ENCODE measurements around the gene NRG2.

NRG2 gene

DNA sequence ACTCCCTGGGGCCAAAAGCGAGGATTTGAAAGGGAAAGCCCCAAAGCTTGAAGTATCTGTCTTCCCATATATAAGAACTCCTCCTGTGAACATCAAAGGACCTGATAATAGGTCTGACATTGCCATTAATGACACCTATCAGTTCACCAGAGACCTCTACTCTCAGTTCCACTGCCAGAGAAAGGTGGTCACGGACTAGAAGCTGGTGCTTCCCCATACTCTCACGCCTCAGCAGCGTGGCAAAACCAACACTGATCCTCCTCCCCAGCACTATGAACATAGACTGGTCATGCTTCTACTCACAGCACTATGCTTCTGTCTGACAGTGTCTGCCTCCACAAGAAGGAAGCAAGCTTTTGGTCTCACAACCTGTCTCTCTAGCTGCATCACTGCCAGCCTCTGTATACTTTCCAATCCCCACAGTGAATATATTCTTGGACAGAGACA lies 37.9 kb downstream of the NRG2 start:
- DNase-seq = no peak

DNA sequence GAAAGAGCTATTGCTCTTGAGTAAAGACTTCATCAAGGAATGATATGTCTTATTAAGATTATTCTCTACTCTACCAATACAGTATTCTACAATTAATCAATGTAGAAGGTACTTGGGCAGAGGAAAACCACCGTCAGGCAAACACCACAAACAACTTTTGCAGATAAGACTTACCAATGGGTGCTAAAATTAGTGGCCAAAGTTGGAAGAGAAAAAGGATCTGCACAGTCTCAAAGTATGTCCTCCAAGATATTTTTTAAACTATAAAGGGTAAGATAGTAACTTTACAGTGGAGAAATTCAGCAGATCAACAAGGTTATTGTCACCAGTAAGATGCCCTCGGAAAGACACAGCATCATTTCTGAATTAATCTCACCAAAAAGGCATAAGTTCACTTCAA lies 38.9 kb downstream of the NRG2 start:
- no peak for DNase-seq

DNA sequence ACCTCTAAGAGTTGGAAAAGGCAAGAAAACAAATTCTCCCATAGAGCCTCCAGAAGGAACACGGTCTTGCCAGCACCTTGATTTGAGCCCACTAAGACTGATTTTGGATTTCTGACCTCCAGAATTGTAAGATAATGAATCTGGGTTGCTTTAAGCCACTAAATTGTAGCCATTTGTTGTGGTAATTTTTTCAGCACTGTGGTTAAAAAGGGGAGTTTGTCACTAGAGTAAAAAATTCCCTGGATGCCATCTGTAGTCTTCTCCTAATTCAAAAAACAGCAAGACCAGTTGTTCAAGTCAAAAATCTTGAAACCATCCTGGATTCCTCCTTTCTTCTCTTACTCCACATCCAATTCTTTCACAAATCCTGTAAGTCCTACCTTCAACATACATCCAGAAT lies 39.6 kb downstream of the NRG2 start:
- DNase-seq = no peak

DNA sequence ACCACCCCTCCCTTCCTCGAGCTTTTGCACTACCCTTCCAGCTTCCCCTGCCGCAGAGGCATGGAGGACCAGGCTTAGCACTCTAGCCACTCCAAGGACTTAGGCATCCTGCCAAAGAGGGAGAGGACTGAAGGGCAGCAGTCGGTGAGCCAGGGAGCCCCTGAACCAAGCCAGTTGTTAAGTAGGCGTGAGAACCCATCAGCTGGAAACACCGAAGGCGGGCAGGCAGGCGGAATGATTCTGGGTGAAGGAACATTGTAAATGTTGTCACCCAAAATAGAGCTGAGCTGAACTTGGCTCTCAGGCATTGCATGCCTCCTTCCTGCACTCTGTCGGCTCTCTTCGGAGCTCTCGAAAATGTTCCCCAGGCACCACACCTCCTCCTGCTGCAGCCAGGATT lies 42.8 kb downstream of the NRG2 start:
- DNase-seq = no peak

DNA sequence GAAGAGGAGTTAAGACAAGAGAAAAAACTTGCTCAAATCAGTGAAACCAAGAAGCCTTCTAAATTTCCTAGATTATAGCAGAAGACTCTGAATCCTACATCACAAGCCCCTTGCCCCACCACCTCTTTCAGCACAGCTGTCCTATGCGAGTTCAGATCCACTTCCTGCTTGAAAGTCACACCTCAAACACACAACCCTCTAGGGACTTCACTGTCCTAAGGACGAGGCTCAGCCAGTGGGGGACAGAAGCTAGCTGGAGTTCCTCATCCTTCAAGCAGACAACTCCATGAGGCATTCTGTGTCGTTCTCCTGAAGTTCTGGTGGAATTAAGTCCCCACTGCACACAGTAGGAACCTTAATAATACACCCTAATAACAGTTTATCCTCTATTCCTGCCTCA lies 44.3 kb downstream of the NRG2 start:
- DNase-seq = no peak

DNA sequence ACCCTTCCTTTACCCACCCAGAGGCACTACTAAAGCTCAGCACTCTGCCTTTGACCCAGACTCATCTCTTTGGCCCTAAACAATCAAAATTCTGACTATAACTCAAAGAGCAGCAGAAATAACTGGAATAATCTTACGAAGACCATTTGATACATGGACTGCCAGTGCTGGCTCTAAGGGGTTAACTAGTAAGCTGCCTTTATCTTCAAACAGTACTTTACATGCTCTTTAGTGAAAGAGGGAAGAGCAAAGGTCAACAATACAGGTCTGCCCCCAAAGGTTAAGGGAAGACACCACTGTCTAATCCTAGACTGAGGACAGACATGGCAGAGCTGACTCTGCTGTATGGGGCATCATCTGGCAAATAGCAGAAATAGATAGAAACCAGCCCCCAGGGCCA lies 45.8 kb downstream of the NRG2 start:
- DNase-seq = no peak

DNA sequence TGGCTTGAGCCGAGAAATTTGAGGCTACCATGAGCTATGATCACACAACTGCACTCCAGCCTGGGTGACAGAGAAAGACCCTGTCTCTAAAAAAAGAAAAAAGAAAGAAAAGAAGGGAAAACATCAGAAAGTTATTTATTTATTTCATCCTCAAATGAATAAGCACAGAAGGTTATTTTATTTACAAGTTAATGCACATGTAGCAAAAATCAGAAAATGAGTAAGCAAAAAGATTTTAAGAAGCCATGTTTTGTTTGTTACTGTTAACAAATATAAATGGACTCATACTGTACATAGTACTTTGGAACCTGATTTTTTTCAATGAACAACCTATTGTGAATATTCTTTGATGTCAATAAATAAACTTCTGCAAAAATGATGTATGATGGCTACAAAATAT lies 47.2 kb downstream of the NRG2 start:
- no peak for DNase-seq

DNA sequence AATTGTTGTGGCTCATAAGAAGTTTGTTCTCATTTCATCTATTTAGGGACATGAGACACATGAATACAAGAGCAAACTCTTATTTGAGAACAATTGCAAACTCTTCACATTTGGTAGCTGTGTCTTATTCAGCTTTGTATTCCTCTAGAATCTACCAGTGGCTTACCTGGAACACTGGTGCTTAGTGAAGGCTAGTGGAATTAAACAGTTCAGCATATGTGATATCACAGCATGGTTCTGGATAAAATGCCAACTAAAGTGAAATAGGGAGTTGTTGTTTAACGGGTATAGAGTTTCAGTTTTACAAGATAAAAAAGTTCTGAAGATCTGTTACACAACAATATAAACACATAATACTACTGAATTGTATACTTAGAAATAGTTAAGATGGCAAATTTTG lies 48.9 kb downstream of the NRG2 start:
- DNase-seq = no peak

DNA sequence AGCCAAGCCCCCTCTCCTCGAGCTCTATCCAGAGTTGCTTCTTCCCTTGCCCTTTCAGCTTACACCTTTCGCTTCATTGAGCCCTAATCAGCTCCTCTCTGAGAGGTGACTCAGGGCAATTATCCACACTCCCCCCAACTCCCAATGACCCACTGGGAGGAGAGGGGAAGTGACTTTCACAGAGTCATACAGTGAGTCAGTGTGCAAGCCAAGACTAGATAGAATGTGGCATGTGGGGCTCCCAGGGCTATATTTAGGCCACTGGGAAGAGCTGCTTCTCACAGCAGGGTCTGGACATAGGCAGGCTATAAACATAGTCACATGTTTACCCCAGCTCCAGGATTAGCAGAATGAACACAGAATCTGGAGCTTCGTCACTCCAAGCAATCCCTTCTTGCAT lies 57.4 kb downstream of the NRG2 start:
- DNase-seq = no peak

DNA sequence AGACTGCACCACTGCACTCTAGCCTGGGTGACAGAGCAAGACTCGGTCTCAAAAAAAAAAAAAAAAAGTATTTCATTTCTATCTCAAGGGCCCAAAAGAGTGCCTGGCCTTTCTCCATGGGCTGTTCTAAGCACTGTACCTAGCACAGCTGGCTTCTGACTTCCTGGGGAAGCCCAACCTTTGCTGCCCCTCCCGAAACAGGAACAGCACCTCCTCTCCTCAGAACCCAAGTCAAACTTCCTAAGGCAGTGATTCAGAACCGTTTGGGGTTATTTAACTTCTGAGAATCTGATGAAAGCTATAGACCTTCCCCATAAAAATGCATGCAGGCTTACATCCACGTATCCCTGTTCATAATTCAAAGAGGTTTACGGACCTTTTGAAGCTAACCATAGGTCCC lies 57.8 kb downstream of the NRG2 start:
- no peak for DNase-seq

DNA sequence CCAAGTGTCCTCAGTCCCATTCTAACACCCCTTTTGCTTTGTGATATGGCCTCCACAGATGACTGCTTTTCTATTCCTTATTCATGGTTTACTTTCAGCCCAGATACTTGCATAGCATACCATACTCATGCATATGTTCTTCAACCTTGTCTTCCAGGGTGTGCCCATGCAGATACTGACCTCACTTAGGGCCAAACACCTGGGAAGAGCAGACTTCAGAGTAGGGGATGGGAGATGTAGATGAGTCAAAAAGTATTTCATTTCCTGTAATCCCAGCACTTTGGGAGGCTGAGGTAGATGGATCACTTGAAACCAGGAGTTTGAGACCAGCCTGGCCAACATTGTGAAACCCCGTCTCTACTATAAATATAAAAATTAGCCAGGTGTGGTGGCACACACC lies 58.3 kb downstream of the NRG2 start:
- no peak for DNase-seq

DNA sequence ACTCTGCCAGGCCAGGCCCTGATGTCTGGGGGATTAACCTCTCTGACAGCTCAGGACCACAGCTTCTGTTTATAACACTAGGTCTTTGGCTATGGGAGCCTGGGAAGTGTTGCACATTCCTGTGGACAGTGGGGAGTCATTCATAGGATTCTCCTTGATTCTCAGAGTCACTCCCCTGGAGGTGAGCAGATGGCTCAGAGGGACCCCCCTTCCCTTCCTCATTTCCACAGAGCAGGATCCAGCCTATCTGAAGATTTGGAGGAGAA lies 60.2 kb downstream of the NRG2 start:
- no peak for DNase-seq

DNA sequence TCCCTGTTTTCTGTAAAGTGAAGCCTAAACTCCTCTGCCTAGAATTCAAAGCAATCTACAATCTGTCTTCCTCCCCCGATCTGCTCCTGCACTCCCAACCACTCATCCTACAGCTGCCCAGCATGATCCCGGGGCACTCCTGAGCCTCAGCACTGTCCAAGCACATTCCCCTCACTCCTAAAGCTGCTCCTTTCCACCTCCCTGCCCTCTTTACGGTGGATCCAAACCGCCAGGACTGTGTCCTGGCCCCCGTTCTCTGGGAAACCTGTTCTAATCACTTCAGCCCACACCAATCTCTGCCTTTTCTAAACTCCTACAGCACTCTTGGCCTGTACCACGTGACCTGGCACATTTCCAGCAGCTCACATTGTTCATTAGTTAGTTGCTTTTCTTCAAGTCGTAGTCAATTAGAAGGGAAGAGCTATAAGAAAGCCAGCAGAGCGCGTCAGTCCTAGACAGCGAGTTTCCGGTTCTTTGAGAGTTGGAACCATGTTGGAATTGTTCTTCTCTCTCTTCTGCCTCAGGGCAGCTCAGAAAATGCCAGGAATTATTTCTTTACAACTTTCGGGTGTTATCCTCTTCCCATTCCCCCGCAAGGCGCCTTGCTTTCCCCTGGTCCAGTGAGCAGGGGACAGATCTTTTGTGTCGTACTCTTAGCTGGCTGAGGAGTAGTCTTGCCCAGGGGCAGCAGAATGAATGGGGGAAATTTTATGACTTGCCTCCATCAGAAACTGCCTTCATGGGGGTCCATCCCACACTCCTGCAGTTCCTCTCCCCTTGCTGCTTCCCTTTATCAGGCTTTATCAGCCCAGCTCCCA lies 60.7 kb downstream of the NRG2 start:
- DNase-seq = no peak

DNA sequence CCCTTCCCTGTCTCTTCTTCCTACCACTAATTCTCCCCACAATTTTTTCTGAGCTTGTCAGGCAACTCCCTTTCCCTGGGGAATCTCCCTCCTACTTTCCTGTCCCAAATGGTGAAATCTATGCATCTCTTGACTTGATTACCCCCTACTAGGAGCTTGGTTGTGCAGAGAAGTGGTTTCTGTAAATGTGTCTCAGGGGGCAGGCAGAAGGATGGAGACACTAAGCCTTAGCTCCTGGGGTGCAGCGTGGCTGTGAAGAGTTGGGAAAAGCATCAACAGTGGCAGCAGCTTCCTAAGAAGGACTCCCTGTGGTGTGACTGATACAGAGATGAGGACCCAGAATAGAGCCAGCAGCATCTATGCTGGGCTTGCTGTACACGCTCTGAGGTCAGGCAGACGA lies 62.3 kb downstream of the NRG2 start:
- no peak for DNase-seq

DNA sequence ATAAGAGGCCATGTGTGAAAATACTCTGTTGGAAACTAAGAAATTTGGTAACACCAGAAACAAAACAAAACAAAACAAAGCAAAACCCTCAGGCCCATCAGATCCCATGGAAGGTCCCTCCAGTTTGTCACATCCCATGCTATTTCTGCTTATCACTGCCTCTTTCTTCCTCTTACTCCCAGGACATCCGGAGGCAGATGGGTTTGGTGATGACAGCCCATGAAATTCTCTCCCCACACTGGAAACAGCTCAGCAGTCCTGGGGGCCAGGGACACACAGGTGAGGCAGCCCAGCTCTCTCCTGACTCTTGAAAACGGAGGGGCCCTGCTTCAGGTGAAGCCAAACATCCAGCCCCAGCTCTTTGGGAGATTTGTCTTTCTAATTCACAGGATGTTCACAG lies 63.2 kb downstream of the NRG2 start:
- no peak for DNase-seq

DNA sequence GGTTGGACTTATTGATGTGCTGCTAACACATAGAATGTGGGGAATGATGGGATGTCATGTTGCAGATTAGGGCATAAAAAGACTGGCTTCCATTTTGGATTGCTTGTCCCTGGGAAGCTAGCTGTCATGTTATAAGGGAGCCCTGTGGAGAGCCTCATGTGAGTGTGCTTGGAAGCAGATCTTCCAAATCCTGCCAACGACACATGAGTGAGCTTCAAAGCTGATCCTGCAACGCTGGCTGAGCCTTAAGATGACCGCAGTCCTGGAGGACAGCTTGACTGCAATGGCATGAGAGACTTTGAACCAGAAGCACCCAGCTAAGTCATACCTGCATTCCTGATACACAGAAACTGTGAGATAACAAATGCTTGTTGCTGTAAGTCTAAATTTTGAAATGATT lies 63.6 kb downstream of the NRG2 start:
- no peak for DNase-seq

DNA sequence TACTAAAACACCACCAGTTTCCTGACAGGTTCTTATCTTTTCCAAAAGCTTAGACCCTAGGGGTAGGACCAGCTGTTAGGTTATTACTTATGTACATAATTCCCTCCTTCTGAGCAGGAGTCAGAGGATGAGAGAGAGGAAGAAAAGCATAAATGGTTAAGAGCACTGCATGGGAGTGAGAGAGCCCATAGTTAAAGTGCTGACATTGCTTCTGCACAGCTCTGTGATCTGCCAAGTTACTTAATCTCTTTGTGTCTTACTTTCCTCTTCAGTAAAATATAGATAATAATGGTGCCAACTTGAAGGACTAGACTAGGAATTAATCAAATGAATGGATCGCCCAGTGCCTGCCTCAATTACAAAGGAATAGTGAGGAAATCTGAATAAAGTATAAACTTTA lies 66.4 kb downstream of the NRG2 start:
- DNase-seq = no peak

DNA sequence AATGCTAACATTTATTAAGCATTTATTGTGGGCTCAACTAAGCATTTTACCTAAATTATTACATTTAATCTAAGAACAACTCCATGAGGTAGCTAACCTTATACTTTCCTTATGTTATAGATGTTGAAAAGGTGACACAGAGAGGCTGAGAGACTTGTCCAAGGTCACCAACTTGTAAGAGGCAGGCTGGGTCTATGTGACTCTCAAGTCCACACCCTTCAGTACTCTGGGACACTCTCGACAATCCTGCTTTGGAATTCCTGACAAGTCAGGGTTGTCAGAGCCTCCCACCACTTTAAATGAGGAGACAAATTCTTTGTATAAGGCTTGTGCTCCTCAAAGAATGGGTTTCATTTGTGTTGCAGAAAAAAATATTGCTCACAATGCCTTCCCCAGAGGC lies 67.2 kb downstream of the NRG2 start:
- no peak for DNase-seq

DNA sequence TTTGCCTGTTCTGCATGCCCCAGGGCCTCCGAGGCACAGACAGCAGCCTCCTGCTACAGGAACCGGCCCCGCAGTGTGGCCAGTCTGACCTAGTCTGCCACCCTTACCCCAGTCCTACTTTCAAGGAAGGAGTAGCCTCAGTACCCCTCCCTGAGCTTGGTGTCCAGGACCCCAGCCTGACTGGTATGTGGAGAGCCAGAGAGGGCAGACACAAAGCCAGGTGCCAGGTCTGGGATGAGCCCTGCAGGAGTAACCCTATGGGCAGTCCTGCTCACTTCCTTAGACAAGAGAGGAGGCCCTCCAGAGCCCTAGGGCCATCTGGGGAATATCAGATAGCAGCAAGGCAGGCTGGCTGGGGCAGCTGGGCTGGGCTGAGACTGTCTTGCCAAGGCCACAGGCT lies 67.8 kb downstream of the NRG2 start:
- no peak for DNase-seq

DNA sequence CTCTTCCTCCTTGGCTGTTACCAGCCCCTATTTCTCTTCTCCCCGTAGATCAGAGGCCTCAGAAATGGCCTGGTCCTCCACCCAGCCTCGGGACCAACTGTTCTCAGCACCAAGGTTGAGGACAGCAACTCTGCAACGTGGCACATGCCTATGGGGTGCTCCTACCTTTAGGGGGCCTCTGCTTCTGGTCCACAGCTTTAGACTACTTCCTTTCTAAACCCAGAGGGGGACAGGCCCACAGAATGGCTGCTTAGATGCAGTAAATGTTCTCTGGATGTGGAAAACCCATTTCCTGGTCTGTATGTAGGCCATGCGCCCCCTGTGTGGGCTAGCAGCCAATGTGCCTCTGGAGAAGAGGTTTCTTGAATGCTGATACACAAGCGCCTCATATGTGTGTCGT lies 68.4 kb downstream of the NRG2 start:
- DNase-seq = no peak

DNA sequence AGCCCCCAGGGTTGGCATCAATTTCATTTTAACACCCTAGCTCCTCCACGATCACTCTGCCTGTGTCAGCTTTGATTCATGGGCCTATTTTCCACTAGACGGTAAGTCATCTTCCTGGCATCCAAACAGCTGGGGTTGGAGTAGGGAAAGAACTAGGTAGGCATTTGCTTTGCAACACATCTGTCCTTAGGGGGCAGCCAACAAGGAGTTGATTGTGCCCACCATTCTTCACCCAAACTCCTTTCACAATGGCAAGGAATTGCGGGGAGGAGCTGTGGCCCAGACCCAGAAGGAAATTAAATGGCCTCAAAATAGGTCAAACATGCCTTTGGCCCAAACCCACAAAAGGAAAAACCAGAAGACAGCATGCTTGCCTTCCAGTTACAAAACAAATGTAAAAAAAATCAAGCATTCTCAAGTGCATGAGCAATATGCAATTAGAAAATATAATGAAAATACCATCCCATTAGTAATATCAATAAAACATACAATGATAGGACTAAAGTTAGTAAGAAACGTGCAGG lies 71.8 kb downstream of the NRG2 start:
- DNase-seq = no peak

DNA sequence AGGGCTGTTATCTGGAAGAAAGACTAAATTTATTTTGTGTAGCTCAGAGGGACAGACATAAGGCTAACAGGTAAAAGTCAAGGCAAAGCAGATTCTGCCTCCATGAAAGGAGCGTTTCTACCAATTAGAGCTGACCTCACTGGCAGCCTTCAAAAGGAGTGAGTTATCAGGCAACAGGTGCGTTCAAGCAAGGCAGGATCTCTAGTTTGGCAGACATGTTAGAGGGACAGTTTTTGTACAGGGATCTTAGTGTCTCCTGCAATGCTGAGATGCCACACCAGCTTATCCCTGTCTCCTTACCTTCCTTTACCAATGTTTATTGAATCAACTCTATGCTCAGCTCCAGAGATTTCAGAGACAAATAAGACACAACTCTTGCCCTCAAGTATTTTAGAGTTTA lies 73.8 kb downstream of the NRG2 start:
- no peak for DNase-seq

DNA sequence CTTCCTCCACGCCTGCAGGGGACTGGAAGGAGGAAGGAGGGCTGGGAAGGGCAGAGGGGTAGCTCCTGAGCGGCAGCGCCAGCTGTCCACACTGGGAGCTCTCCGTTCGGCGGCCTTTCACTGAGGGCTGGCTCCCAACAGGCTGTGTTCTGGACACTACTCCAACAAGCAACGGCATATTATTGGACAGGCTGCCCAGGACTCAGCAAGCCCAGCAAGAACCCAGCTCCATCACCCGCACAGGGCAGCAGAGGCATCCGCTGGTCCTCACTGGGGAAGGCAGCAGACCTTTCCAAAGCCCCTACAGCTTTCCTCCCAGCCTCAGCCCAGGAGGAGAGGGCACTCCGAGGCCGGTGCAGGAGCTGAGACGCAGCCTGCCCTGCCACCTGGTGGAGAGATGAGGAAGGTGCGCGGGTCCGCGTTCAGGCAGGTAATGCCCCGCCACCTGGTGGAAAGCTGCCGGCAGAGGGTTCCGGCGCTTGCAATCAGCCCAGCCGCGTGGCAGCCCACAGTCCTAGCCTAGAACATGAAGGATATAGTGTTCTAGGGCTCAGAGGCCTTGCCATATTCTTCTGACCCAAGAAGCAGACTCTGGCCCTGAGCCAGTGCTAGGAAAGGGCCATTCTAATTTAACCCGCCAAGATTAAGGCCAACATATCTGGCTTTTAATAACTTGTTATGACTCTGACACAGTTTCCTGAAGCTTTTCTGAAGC lies 74.4 kb downstream of the NRG2 start:
- peak; percentile 90 to 94 for DNase-seq

DNA sequence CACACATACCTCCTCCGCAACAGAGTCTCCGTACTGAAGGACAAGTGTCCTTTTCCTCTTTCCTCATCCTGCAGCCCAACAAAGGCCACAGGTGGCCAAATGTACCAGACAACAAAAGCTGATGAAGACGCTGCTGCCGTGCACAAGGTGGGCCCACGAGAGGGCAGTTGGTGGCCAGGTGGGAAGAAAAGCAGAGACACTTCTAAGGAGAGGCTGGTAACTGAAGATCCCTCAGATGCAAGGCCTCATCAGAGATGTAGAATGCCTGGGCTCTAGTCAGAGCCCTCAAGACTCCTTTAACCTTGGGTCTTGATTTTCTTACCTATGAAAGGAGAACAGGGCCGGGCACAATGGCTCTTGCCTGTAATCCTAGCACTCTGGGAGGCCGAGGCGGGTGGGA lies 75.7 kb downstream of the NRG2 start:
- no peak for DNase-seq

DNA sequence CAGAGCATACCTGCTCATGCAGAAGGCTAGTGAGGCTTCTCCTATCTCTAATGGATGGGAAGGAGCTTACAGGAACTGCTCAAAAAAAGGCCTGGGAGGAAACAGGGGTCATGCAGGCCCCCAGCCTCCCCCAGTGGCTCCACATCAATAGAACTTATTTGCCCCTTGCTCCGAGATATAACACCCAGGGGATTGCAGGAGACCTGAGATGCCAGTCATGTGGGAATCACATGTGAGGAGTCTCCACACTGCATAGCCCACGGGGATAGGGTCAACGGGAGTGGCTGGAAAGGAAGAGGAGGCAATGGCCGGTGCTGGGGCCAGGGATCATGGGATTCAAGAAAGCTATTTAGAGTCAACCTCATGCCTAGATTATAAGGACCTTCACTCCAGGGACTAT lies 76.2 kb downstream of the NRG2 start:
- DNase-seq = no peak

Measured in stimulated activated CD4-positive, alpha-beta T cell treated with anti-CD3 and anti-CD28 coated beads, Interleukin-2, amount 100 ng/mL, for 24 hours (primary cell).